IMR-90 (cell line): ENCODE data around the gene DSCAML1. TPM values are rescaled to one million over a fixed set of nuclear protein-coding genes. Genes with fewer than 3 reads are reported as not detected.

ENCODE experiments used
- ATAC-seq: fragments of 200-7000 bp; cut with Tn5 transposase; 2 replicates; pipeline ENCODE4 v1.9.1; 2020; ENCODE audit warnings: low read depth, mild to moderate bottlenecking, moderate library complexity
- BruUV-seq: library from RNA; stranded (reverse); fragments of 400-500 nt; replicated peaks from 2 replicates; lab custom pipeline; 2021; lab: Mats Ljungman, UMichigan
- CTCF ChIA-PET: fragments of 300-600 bp; formaldehyde crosslinking; extraction: SDS; loops from one replicate; lab custom pipeline; 2021; ENCODE audit warnings: antibody characterized with exemption; lab: Yijun Ruan, JAX
- POLR2A ChIA-PET: fragments of 300-600 bp; sonication (Branson Sonifier 250); formaldehyde crosslinking; loops from one replicate; lab custom pipeline; 2022; ENCODE audit warnings: antibody characterized with exemption; ENCODE audit not compliant: unreplicated experiment; lab: Charles Lee
- DNase-seq: peaks from one replicate; pipeline ENCODE4 v3.0.0; 2013
- H2AFZ ChIP-seq: replicated peaks from 2 replicates; pipeline ENCODE3; 2013; ENCODE audit warnings: low read length, mild to moderate bottlenecking; ENCODE audit not compliant: poor library complexity
- H2AK5ac ChIP-seq: 2 replicates; pipeline ENCODE4 v1.6.1; 2013; ENCODE audit warnings: low read depth, low read length, inconsistent platforms
- H2AK9ac ChIP-seq: replicated peaks from 2 replicates; pipeline ENCODE3; 2013; ENCODE audit warnings: mild to moderate bottlenecking, low read depth, low read length, moderate library complexity; ENCODE audit not compliant: poor library complexity
- H2BK120ac ChIP-seq: 2 replicates; pipeline ENCODE4 v1.6.1; 2013; ENCODE audit warnings: low read depth, low read length, inconsistent platforms
- H2BK15ac ChIP-seq: 3 replicates; pipeline ENCODE4 v1.6.1; 2013; ENCODE audit warnings: low read depth, low read length, inconsistent platforms
- H2BK20ac ChIP-seq: 2 replicates; pipeline ENCODE4 v1.6.1; 2013; ENCODE audit warnings: low read depth, mild to moderate bottlenecking, inconsistent platforms, low read length, moderate library complexity
- H2BK5ac ChIP-seq: 2 replicates; pipeline ENCODE4 v1.6.1; 2013; ENCODE audit warnings: mild to moderate bottlenecking, low read depth, low read length, inconsistent platforms; ENCODE audit not compliant: poor library complexity, severe bottlenecking
- H3K14ac ChIP-seq: replicated peaks from 2 replicates; pipeline ENCODE4 v1.6.1; 2013; ENCODE audit warnings: low read depth, low read length, inconsistent platforms
- H3K18ac ChIP-seq: 2 replicates; pipeline ENCODE4 v1.6.1; 2013; ENCODE audit warnings: low read depth, low read length, control low read depth
- H3K23ac ChIP-seq: 2 replicates; pipeline ENCODE4 v1.6.1; 2013; ENCODE audit warnings: low read depth, low read length, inconsistent platforms
- H3K27ac ChIP-seq: 2 replicates; pipeline ENCODE4 v1.5.1; 2013; ENCODE audit warnings: mild to moderate bottlenecking, control low read depth, low read length; ENCODE audit not compliant: insufficient read depth
- H3K27me3 ChIP-seq: 2 replicates; pipeline ENCODE4 v1.6.1; 2013; ENCODE audit warnings: low read length; ENCODE audit not compliant: control insufficient read depth, insufficient read depth
- H3K36me3 ChIP-seq: 2 replicates; pipeline ENCODE4 v1.6.1; 2013; ENCODE audit warnings: low read length, mixed read lengths; ENCODE audit not compliant: control insufficient read depth, insufficient read depth
- H3K4ac ChIP-seq: 2 replicates; pipeline ENCODE4 v1.6.1; 2013; ENCODE audit warnings: low read depth, low read length, inconsistent platforms
- H3K4me1 ChIP-seq: 2 replicates; pipeline ENCODE4 v1.6.1; 2013; ENCODE audit warnings: low read length, mixed read lengths; ENCODE audit not compliant: control insufficient read depth, insufficient read depth
- H3K4me2 ChIP-seq: 2 replicates; pipeline ENCODE4 v1.6.1; 2013; ENCODE audit warnings: low read depth, mild to moderate bottlenecking, control low read depth, low read length, moderate library complexity
- H3K4me3 ChIP-seq: 2 replicates; pipeline ENCODE4 v1.5.1; 2013; ENCODE audit warnings: low read depth, mild to moderate bottlenecking, control low read depth, low read length, moderate library complexity; ENCODE audit not compliant: insufficient read depth
- H3K56ac ChIP-seq: 2 replicates; pipeline ENCODE4 v1.6.1; 2013; ENCODE audit warnings: low read length, inconsistent platforms; ENCODE audit not compliant: insufficient read depth; ENCODE audit errors: extremely low read depth
- H3K79me1 ChIP-seq, 2 experiments: 2 replicates each; pipeline ENCODE4 v1.6.1; 2013; ENCODE audit warnings: low read length in 2 of 2, inconsistent platforms in 1 of 2, low read depth in 1 of 2
- H3K9ac ChIP-seq: 2 replicates; pipeline ENCODE4 v1.6.1; 2013; ENCODE audit warnings: low read depth, low read length, control low read depth
- H3K9me1 ChIP-seq: 2 replicates; pipeline ENCODE4 v1.6.1; 2013; ENCODE audit warnings: low read length, inconsistent platforms; ENCODE audit not compliant: insufficient read depth
- H3K9me3 ChIP-seq: 2 replicates; pipeline ENCODE4 v1.6.1; 2013; ENCODE audit warnings: low read length; ENCODE audit not compliant: control insufficient read depth, insufficient read depth
- H4K20me1 ChIP-seq: 2 replicates; pipeline ENCODE4 v1.6.1; 2013; ENCODE audit warnings: low read length, inconsistent platforms; ENCODE audit not compliant: insufficient read depth
- H4K5ac ChIP-seq: 2 replicates; pipeline ENCODE4 v1.6.1; 2013; ENCODE audit warnings: mild to moderate bottlenecking, low read depth, low read length, control low read depth
- H4K8ac ChIP-seq, 2 experiments: 2 replicates each; pipeline ENCODE4 v1.6.1; 2013; ENCODE audit warnings: low read depth in 2 of 2, low read length in 2 of 2, control low read depth in 1 of 2, inconsistent platforms in 1 of 2
- H4K91ac ChIP-seq: 2 replicates; pipeline ENCODE4 v1.6.1; 2013; ENCODE audit warnings: low read depth, low read length, inconsistent platforms; ENCODE audit not compliant: insufficient read depth
- BHLHE40 ChIP-seq: fragments of 150-350 bp; IDR thresholded peaks from 2 replicates; pipeline ENCODE4 v1.6.1; 2016; ENCODE audit warnings: mild to moderate bottlenecking, low read depth, low read length
- CEBPB ChIP-seq: IDR thresholded peaks from 2 replicates; pipeline ENCODE4 v1.6.1; 2012; ENCODE audit warnings: low read depth, low read length, improper control_type of control experiment
- CHD1 ChIP-seq: IDR thresholded peaks from 2 replicates; pipeline ENCODE4 v1.6.1; 2012; ENCODE audit warnings: low read depth, low read length, improper control_type of control experiment
- CTCF ChIP-seq: conservative IDR thresholded peaks from 2 replicates; pipeline ENCODE4 v1.5.1; 2012; ENCODE audit warnings: mild to moderate bottlenecking, low read depth, low read length, improper control_type of control experiment
- FOS ChIP-seq: fragments of 150-350 bp; IDR thresholded peaks from 2 replicates; pipeline ENCODE4 v1.6.1; 2016; ENCODE audit warnings: low read depth, low read length
- MAFK ChIP-seq: IDR thresholded peaks from 2 replicates; pipeline ENCODE4 v1.6.1; 2012; ENCODE audit warnings: low read depth, low read length, improper control_type of control experiment
- MAZ ChIP-seq: IDR thresholded peaks from 2 replicates; pipeline ENCODE4 v1.6.1; 2012; ENCODE audit warnings: low read depth, mild to moderate bottlenecking, low read length, improper control_type of control experiment, moderate library complexity, borderline replicate concordance
- MXI1 ChIP-seq: IDR thresholded peaks from 2 replicates; pipeline ENCODE4 v1.6.1; 2012; ENCODE audit warnings: low read depth, mild to moderate bottlenecking, low read length, moderate library complexity, borderline replicate concordance
- NFE2L2 ChIP-seq: fragments of 150-350 bp; IDR thresholded peaks from 2 replicates; pipeline ENCODE4 v1.6.1; 2016; ENCODE audit warnings: low read depth, mild to moderate bottlenecking, low read length
- POLR2A ChIP-seq: IDR thresholded peaks from 2 replicates; pipeline ENCODE4 v1.6.1; 2012; ENCODE audit warnings: mild to moderate bottlenecking, low read depth, low read length
- RAD21 ChIP-seq: IDR thresholded peaks from 2 replicates; pipeline ENCODE4 v1.6.1; 2012; ENCODE audit warnings: low read length, improper control_type of control experiment
- RCOR1 ChIP-seq: IDR thresholded peaks from 2 replicates; pipeline ENCODE4 v1.6.1; 2012; ENCODE audit warnings: mild to moderate bottlenecking, low read length, improper control_type of control experiment; ENCODE audit not compliant: insufficient replicate concordance
- RFX5 ChIP-seq: IDR thresholded peaks from 2 replicates; pipeline ENCODE4 v1.8.0; 2012; ENCODE audit warnings: low read depth, mild to moderate bottlenecking, low read length, moderate library complexity
- SMC3 ChIP-seq: fragments of 150-350 bp; IDR thresholded peaks from 2 replicates; pipeline ENCODE4 v1.6.1; 2016; ENCODE audit warnings: low read depth, mild to moderate bottlenecking, antibody characterized with exemption, low read length, moderate library complexity
- USF2 ChIP-seq: fragments of 150-350 bp; IDR thresholded peaks from 2 replicates; pipeline ENCODE4 v1.6.1; 2017; ENCODE audit warnings: mild to moderate bottlenecking, antibody characterized with exemption, low read length, low read depth
- whole genome bisulfite sequencing, 2 experiments: methylation state at CpG; one replicate each; pipeline versions ENCODE4 v1.1.5 to v1.1.7; 2013; ENCODE audit warnings: missing lambda C conversion rate in 2 of 2; ENCODE audit not compliant: insufficient read length in 1 of 2; ENCODE audit errors: extremely low coverage in 2 of 2; 5-methylcytosine and 5-hydroxymethylcytosine counted together
- dilution Hi-C: fragments of 300-500 bp; cut with HindIII; formaldehyde crosslinking; loops from one replicate; pipeline ENCODE4 v1.14.3; 2018; ENCODE audit warnings: low sequenced_read_pairs; ENCODE audit not compliant: unreplicated experiment
- in situ Hi-C: fragments of 300-500 bp; cut with MboI; formaldehyde crosslinking; loops from 3 replicates; pipeline ENCODE4 v1.14.3; 2019; ENCODE audit warnings: low sequenced_read_pairs, inconsistent platforms, mixed read lengths
- intact Hi-C: fragments of 100-400 bp; cut with micrococcal nuclease; formaldehyde crosslinking; loops from 2 replicates; pipeline ENCODE4 v1.10.0; 2022
- polyA plus RNA-seq, 3 experiments: library from polyadenylated mRNA; depleted of rRNA; stranded (reverse); fragments of >200 nt; gene quantifications; 2 replicates each; pipeline ENCODE4 v1.2.3, GENCODE V29; 2012; ENCODE audit warnings: low replicate concordance in 1 of 3
- total RNA-seq: library from RNA; depleted of rRNA; stranded (reverse); fragments of >200 nt; gene quantifications from 2 replicates; pipeline ENCODE4 v1.2.3, GENCODE V29; 2012
- TF ChIP-seq, protein P1 (sequence below): fragments of 150-350 bp; IDR thresholded peaks from 2 replicates; pipeline ENCODE4 v1.6.1; 2016; ENCODE audit warnings: low read depth, mild to moderate bottlenecking, low read length, moderate library complexity, borderline replicate concordance

Gene DSCAML1
- total and polyA plus RNA-seq, 2 of the 4 experiments (the other 2 are of a cell fraction) = not detected

DNA sequence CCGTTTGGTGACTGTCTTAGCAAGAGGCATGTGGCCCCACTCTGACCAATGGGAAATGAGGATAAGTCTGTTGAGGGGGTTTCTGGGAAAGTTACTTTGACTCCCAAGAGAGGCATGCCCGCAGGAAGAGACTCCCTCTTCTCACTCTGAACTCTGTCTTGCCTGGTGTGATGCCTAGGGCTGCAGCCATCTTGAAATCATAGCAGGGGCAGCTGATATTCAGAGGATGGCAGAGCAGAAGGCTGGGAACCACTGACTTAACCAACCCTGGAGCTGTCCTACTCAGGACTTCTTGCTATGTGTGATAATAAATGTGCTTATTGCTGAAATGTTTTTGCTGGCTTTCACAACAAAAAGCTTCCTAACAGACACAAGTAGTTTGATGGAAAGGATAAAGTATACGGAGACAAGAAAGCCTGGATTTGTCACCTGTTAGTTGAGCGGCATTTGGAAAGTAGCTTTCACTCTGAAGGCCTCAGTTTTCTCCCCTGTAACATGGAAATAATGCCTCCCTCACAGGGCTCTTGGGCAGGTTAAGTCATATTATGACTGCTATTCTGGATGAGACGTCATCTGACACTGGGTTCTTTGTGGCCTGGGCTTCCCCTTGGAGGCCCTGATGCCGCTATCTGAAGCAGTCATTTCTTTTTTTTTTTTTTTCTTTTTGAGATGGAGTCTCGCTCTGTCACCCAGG lies 340.8 kb downstream of the DSCAML1 start:
- Histone ChIP-seq H2AK9ac (no peak overlapping the region), H2BK5ac (no peak overlapping the region), H3K4me1 (no peaks in the 10 kb centered on the region), H2BK20ac (no peak overlapping the region), H2BK15ac (no peak overlapping the region), H4K91ac (no peak overlapping the region), H3K4ac (no peak overlapping the region), H3K9me3 (no peaks in the 10 kb centered on the region; the same call in 1 of the 2 replicates), H3K79me1 (no peaks in the 10 kb centered on the region), H3K27ac (no peak overlapping the region), H2AK5ac (no peak overlapping the region), H2AFZ (no peak overlapping the region), H3K4me3 (no peak overlapping the region), H3K27me3 (peaks cover 13% of the 10 kb centered on the region), H2BK120ac (no peak overlapping the region), H3K18ac (no peak overlapping the region), H4K8ac (no peak overlapping the region), H3K36me3 (no peaks in the 10 kb centered on the region), H4K20me1 (no peaks in the 10 kb centered on the region), H3K23ac (no peak overlapping the region), H3K9me1 (no peaks in the 10 kb centered on the region), H3K9ac (no peak overlapping the region), H4K5ac (no peak overlapping the region), H3K56ac (no peak overlapping the region), H3K4me2 (no peak overlapping the region), H3K14ac (no peak overlapping the region)
- no CpG with 5 or more reads among the region's 7 CpGs for WGBS, 2 experiments
- ChIA-PET CTCF (no interaction called here), POLR2A (no interaction called here)
- no peak for ATAC-seq
- TF ChIP-seq MAFK (no peak), POLR2A (no peak), MXI1 (no peak), RFX5 (no peak), CTCF (no peak), CHD1 (no peak), RCOR1 (no peak), USF2 (no peak), CEBPB (no peak), NFE2L2 (no peak), FOS (no peak), SMC3 (no peak), RAD21 (no peak), BHLHE40 (no peak), MAZ (no peak)
- TF ChIP-seq, protein P1, sequence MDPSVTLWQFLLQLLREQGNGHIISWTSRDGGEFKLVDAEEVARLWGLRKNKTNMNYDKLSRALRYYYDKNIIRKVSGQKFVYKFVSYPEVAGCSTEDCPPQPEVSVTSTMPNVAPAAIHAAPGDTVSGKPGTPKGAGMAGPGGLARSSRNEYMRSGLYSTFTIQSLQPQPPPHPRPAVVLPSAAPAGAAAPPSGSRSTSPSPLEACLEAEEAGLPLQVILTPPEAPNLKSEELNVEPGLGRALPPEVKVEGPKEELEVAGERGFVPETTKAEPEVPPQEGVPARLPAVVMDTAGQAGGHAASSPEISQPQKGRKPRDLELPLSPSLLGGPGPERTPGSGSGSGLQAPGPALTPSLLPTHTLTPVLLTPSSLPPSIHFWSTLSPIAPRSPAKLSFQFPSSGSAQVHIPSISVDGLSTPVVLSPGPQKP = no peak
- in situ Hi-C loops = no loop called here
- dilution Hi-C loops = no loop called here
- DNase-seq = no peak
- intact Hi-C loops = no loop called here
- no TSS peak for BruUV-seq
